SK-N-SH (cell line): ENCODE data around the gene SORCS3. TPM values are rescaled to one million over a fixed set of nuclear protein-coding genes. Genes with fewer than 3 reads are reported as not detected.

Experiments used
- CTCF ChIA-PET: fragments of 300-600, 350-600 bp; formaldehyde crosslinking; extraction: SDS; loops from one replicate; lab custom pipeline; 2021; lab: Yijun Ruan, JAX
- POLR2A ChIA-PET: fragments of 350-600 bp; sonication (Branson Sonifier 250); formaldehyde crosslinking; extraction: SDS; loops from one replicate; lab custom pipeline; 2020; ENCODE audit warnings: antibody characterized with exemption, inconsistent platforms; lab: Yijun Ruan, JAX
- DNase-seq: peaks from one replicate; pipeline ENCODE4 v3.0.0; 2012
- H2AFZ ChIP-seq: fragments of 200-600 bp; sonication (generic); 2 replicates; pipeline ENCODE4 v1.8.1; 2016; ENCODE audit warnings: antibody characterized with exemption, mild to moderate bottlenecking, low read depth
- H3F3A ChIP-seq: fragments of 200-600 bp; sonication (generic); replicated peaks from 2 replicates; pipeline ENCODE3; 2016; ENCODE audit warnings: antibody characterized with exemption, mild to moderate bottlenecking; ENCODE audit not compliant: insufficient read depth
- H3K27ac ChIP-seq, 2 experiments: fragments of 200-500 bp in 1 of 2; fragments of 200-600 bp in 1 of 2; sonication (Bioruptor generic) in 1 of 2; sonication (generic), shearing (Covaris generic) in 1 of 2; 2 replicates each; pipeline versions ENCODE4 v1.5.1 to v1.6.1; 2014 to 2016; ENCODE audit warnings: low read depth in 2 of 2, inconsistent platforms in 1 of 2, low read length in 1 of 2, mild to moderate bottlenecking in 1 of 2, mixed read lengths in 1 of 2
- H3K27me3 ChIP-seq: fragments of 200-600 bp; sonication (generic), shearing (Covaris generic); 2 replicates; pipeline ENCODE4 v1.6.1; 2016; ENCODE audit warnings: mixed run types; ENCODE audit not compliant: insufficient read depth
- H3K36me3 ChIP-seq, 2 experiments: fragments of 200-500 bp in 1 of 2; fragments of 200-600 bp in 1 of 2; sonication (Bioruptor generic) in 1 of 2; sonication (generic) in 1 of 2; replicated peaks in 1 of 2; 2 replicates each; pipeline versions ENCODE3 to v1.5.1; 2014 to 2016; ENCODE audit warnings: low read length in 1 of 2, mild to moderate bottlenecking in 1 of 2; ENCODE audit not compliant: insufficient read depth in 2 of 2, control insufficient read depth in 1 of 2
- H3K4me1 ChIP-seq, 2 experiments: fragments of 200-500 bp in 1 of 2; fragments of 200-600 bp in 1 of 2; sonication (Bioruptor generic) in 1 of 2; sonication (generic), shearing (Covaris generic) in 1 of 2; 2 replicates each; pipeline versions ENCODE4 v1.5.1 to v1.6.1; 2014 to 2016; ENCODE audit warnings: low read depth in 1 of 2, low read length in 1 of 2, mixed run types in 1 of 2; ENCODE audit not compliant: insufficient read depth in 2 of 2, control insufficient read depth in 1 of 2
- H3K4me2 ChIP-seq: fragments of 200-600 bp; sonication (generic), shearing (Covaris generic); 2 replicates; pipeline ENCODE4 v1.6.1; 2017; ENCODE audit warnings: mixed run types
- H3K4me3 ChIP-seq, 2 experiments: fragments of 200-500 bp in 1 of 2; fragments of 200-600 bp in 1 of 2; sonication (Bioruptor generic) in 1 of 2; sonication (generic), shearing (Covaris generic) in 1 of 2; 2 replicates each; pipeline versions ENCODE4 v1.5.1 to v1.8.1; 2014 to 2016; ENCODE audit warnings: low read depth in 2 of 2, inconsistent platforms in 1 of 2, low read length in 1 of 2, mild to moderate bottlenecking in 1 of 2, mixed read lengths in 1 of 2, moderate library complexity in 1 of 2
- H3K79me2 ChIP-seq: fragments of 200-600 bp; sonication (generic); 2 replicates; pipeline ENCODE4 v1.8.1; 2017; ENCODE audit warnings: mild to moderate bottlenecking; ENCODE audit not compliant: insufficient read depth
- H3K9ac ChIP-seq: fragments of 200-600 bp; sonication (generic); 2 replicates; pipeline ENCODE4 v1.6.1; 2017; ENCODE audit warnings: mixed run types
- H3K9me2 ChIP-seq: fragments of 200-600 bp; sonication (generic); 2 replicates; pipeline ENCODE4 v1.6.1; 2017; ENCODE audit warnings: mixed run types
- H3K9me3 ChIP-seq: fragments of 200-600 bp; sonication (generic); 2 replicates; pipeline ENCODE4 v1.6.1; 2017; ENCODE audit warnings: mixed run types, mild to moderate bottlenecking, moderate library complexity
- H4K20me1 ChIP-seq: fragments of 200-600 bp; sonication (generic); 2 replicates; pipeline ENCODE4 v1.6.1; 2017; ENCODE audit warnings: mild to moderate bottlenecking, mixed run types; ENCODE audit not compliant: insufficient read depth
- CHD2 ChIP-seq: fragments of 150-350 bp; IDR thresholded peaks from 2 replicates; pipeline ENCODE4 v1.6.1; 2018; ENCODE audit warnings: low read length; ENCODE audit not compliant: partially characterized antibody
- EP300 ChIP-seq, 2 experiments: IDR thresholded peaks; 2 replicates each; pipeline versions ENCODE4 v1.4.0 to v1.6.1; 2012; ENCODE audit warnings: borderline replicate concordance in 1 of 2, low read depth in 1 of 2, low read length in 1 of 2
- FOSL2 ChIP-seq: IDR thresholded peaks from 2 replicates; pipeline ENCODE4 v1.4.0; 2012; ENCODE audit warnings: low read depth, mild to moderate bottlenecking, moderate library complexity, borderline replicate concordance
- GABPA ChIP-seq: IDR thresholded peaks from 2 replicates; pipeline ENCODE4 v1.4.0; 2012; ENCODE audit warnings: low read depth, mild to moderate bottlenecking
- MEF2A ChIP-seq: IDR thresholded peaks from 2 replicates; pipeline ENCODE4 v1.4.0; 2012; ENCODE audit warnings: low read depth, borderline replicate concordance
- MXI1 ChIP-seq: IDR thresholded peaks from 2 replicates; pipeline ENCODE4 v1.6.1; 2012; ENCODE audit warnings: mild to moderate bottlenecking, low read depth, low read length, improper control_type of control experiment
- NFIC ChIP-seq: IDR thresholded peaks from 2 replicates; pipeline ENCODE4 v1.4.0; 2012; ENCODE audit warnings: borderline replicate concordance
- RXRA ChIP-seq: IDR thresholded peaks from 2 replicates; pipeline ENCODE4 v1.4.0; 2012; ENCODE audit warnings: low read depth, mild to moderate bottlenecking, borderline replicate concordance
- SIN3A ChIP-seq: IDR thresholded peaks from 2 replicates; pipeline ENCODE4 v1.6.1; 2012; ENCODE audit warnings: low read depth, mild to moderate bottlenecking, low read length, moderate library complexity, borderline replicate concordance
- TAF1 ChIP-seq: IDR thresholded peaks from 2 replicates; pipeline ENCODE4 v1.6.1; 2012; ENCODE audit warnings: low read depth, mild to moderate bottlenecking, low read length, moderate library complexity, borderline replicate concordance
- TEAD4 ChIP-seq: IDR thresholded peaks from 2 replicates; pipeline ENCODE4 v1.4.0; 2012; ENCODE audit warnings: mild to moderate bottlenecking, borderline replicate concordance; ENCODE audit not compliant: insufficient read depth
- WGBS: methylation state at CpG from one replicate; pipeline ENCODE4 v1.1.6; 2017; ENCODE audit warnings: low lambda C conversion rate; 5-methylcytosine and 5-hydroxymethylcytosine counted together
- polyA plus RNA-seq, 3 experiments: library from polyadenylated mRNA; depleted of rRNA; stranded (reverse); fragments of >200 nt; gene quantifications; 2 replicates each; pipeline ENCODE4 v1.2.3, GENCODE V29; 2012
- TF ChIP-seq, protein P1 (sequence below): fragments of 150-350 bp; IDR thresholded peaks from 2 replicates; pipeline ENCODE4 v1.6.1; 2017; ENCODE audit warnings: antibody characterized with exemption, low read length, low read depth, borderline replicate concordance
- TF ChIP-seq, protein P2 (sequence below): IDR thresholded peaks from 2 replicates; pipeline ENCODE4 v1.4.0; 2012; ENCODE audit warnings: low read depth, borderline replicate concordance
- TF ChIP-seq, protein P3 (sequence below): IDR thresholded peaks from 2 replicates; pipeline ENCODE4 v1.4.0; 2012; ENCODE audit warnings: low read depth
- TF ChIP-seq, protein P4 (sequence below): fragments of 200-600 bp; sonication (generic); IDR thresholded peaks from 2 replicates; pipeline ENCODE4 v1.6.1; 2017; ENCODE audit warnings: antibody characterized with exemption, mild to moderate bottlenecking, moderate library complexity
- TF ChIP-seq, protein P5 (sequence below): IDR thresholded peaks from 2 replicates; pipeline ENCODE4 v1.6.1; 2012; ENCODE audit warnings: mild to moderate bottlenecking, low read depth, low read length, moderate library complexity
- TF ChIP-seq, protein P6 (sequence below): IDR thresholded peaks from 2 replicates; pipeline ENCODE4; 2012

The SORCS3 gene
- polyA plus RNA-seq, 1 of the 3 experiments (the other 2 are of a cell fraction): not detected

DNA sequence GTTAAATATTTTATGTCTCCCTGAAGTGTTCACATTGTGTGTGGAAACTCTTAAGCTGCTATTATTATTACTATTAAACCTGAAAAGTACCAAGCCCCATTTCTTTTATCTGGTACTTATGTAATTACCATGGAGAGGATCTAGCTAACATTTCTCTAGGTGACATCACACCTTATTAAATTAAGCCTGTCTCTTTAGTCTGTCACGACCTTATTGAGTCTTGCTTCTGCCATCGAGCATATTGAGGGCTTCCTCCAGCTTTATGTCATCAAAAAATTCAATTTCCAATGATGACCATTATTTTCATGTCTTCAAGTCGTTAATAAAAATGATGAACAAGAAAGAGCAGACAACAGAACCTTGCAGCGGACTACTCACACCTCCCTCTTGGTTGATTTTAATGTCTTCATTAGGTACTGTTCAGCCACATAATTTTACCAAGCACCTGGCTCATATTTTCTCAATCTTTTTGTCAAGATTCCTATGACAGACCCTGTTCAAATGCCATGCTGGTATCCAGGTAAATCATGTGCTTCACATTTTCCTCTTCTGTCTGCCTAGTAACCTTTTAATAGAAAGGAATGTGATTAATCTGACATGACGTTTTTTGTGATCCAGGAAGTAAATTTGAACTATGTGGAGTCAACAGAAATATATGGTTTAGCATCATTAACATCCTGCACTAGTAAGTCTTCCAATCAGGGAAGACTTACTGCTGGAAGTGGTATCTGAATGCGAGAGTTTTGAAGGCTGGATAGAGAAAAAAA lies 556.7 kb downstream of the SORCS3 start:
- Histone ChIP-seq H2AFZ (no peak overlapping the region), H3K9ac (no peak overlapping the region), H3K27me3 (no peaks in the 10 kb centered on the region), H3K36me3 (no peaks in the 10 kb centered on the region), H3K4me1 (no peaks in the 10 kb centered on the region)
- TF ChIP-seq GABPA: no peak
- TF ChIP-seq, protein P1, sequence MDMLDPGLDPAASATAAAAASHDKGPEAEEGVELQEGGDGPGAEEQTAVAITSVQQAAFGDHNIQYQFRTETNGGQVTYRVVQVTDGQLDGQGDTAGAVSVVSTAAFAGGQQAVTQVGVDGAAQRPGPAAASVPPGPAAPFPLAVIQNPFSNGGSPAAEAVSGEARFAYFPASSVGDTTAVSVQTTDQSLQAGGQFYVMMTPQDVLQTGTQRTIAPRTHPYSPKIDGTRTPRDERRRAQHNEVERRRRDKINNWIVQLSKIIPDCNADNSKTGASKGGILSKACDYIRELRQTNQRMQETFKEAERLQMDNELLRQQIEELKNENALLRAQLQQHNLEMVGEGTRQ: no peak
- TF ChIP-seq, protein P2, sequence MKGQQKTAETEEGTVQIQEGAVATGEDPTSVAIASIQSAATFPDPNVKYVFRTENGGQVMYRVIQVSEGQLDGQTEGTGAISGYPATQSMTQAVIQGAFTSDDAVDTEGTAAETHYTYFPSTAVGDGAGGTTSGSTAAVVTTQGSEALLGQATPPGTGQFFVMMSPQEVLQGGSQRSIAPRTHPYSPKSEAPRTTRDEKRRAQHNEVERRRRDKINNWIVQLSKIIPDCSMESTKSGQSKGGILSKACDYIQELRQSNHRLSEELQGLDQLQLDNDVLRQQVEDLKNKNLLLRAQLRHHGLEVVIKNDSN: no peak
- no peak for TF ChIP-seq RXRA
- TF ChIP-seq, protein P3, sequence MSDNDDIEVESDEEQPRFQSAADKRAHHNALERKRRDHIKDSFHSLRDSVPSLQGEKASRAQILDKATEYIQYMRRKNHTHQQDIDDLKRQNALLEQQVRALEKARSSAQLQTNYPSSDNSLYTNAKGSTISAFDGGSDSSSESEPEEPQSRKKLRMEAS: no peak
- no peak for TF ChIP-seq MXI1
- no peak for TF ChIP-seq TAF1
- TF ChIP-seq, protein P4, sequence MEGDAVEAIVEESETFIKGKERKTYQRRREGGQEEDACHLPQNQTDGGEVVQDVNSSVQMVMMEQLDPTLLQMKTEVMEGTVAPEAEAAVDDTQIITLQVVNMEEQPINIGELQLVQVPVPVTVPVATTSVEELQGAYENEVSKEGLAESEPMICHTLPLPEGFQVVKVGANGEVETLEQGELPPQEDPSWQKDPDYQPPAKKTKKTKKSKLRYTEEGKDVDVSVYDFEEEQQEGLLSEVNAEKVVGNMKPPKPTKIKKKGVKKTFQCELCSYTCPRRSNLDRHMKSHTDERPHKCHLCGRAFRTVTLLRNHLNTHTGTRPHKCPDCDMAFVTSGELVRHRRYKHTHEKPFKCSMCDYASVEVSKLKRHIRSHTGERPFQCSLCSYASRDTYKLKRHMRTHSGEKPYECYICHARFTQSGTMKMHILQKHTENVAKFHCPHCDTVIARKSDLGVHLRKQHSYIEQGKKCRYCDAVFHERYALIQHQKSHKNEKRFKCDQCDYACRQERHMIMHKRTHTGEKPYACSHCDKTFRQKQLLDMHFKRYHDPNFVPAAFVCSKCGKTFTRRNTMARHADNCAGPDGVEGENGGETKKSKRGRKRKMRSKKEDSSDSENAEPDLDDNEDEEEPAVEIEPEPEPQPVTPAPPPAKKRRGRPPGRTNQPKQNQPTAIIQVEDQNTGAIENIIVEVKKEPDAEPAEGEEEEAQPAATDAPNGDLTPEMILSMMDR: no peak
- TF ChIP-seq MEF2A: no peak
- TF ChIP-seq, all 33 proteins: peak for 0
- Histone ChIP-seq H3K9me2 (no peaks in the 10 kb centered on the region), H3F3A (no peaks in the 10 kb centered on the region), H3K79me2 (no peaks in the 10 kb centered on the region), H3K27ac (no peak overlapping the region), H4K20me1 (no peaks in the 10 kb centered on the region), H3K9me3 (no peaks in the 10 kb centered on the region), H3K4me3 (no peak overlapping the region), H3K4me2 (no peak overlapping the region)
- no peak for DNase-seq
- CTCF ChIA-PET: no interaction called here
- POLR2A ChIA-PET: no interaction called here
- WGBS: 4% methylated on average over 6 of the region's 6 CpGs

DNA sequence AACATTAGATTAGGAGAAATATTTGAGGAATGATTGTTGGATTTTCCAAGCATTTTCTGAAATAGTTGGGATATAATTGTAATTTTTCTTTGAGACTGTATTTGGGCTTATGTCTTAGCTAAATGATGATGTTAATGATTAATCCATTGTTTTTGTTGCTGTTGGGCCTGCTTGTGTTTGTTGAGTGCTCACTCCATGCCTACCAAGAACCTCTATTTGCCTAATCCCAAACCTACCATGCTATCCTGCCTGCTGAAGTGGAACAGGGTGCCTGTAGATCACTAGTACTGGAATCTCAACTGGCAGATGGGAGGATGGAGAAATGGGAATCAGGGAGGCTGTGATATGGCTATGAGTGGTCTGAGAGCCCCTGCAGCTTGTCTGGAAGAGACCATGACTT lies 565.5 kb downstream of the SORCS3 start:
- Histone ChIP-seq H2AFZ (no peak overlapping the region), H3K79me2 (no peaks in the 10 kb centered on the region), H3F3A (no peaks in the 10 kb centered on the region), H3K4me1 (no peaks in the 10 kb centered on the region), H3K27ac (no peak overlapping the region), H3K36me3 (no peaks in the 10 kb centered on the region), H3K9ac (no peak overlapping the region), H3K9me3 (no peaks in the 10 kb centered on the region), H4K20me1 (no peaks in the 10 kb centered on the region), H3K27me3 (no peaks in the 10 kb centered on the region), H3K4me3 (no peak overlapping the region), H3K4me2 (no peak overlapping the region), H3K9me2 (no peaks in the 10 kb centered on the region)
- POLR2A ChIA-PET: no interaction called here
- CTCF ChIA-PET: no interaction called here
- DNase-seq: no peak
- TF ChIP-seq, protein P5, sequence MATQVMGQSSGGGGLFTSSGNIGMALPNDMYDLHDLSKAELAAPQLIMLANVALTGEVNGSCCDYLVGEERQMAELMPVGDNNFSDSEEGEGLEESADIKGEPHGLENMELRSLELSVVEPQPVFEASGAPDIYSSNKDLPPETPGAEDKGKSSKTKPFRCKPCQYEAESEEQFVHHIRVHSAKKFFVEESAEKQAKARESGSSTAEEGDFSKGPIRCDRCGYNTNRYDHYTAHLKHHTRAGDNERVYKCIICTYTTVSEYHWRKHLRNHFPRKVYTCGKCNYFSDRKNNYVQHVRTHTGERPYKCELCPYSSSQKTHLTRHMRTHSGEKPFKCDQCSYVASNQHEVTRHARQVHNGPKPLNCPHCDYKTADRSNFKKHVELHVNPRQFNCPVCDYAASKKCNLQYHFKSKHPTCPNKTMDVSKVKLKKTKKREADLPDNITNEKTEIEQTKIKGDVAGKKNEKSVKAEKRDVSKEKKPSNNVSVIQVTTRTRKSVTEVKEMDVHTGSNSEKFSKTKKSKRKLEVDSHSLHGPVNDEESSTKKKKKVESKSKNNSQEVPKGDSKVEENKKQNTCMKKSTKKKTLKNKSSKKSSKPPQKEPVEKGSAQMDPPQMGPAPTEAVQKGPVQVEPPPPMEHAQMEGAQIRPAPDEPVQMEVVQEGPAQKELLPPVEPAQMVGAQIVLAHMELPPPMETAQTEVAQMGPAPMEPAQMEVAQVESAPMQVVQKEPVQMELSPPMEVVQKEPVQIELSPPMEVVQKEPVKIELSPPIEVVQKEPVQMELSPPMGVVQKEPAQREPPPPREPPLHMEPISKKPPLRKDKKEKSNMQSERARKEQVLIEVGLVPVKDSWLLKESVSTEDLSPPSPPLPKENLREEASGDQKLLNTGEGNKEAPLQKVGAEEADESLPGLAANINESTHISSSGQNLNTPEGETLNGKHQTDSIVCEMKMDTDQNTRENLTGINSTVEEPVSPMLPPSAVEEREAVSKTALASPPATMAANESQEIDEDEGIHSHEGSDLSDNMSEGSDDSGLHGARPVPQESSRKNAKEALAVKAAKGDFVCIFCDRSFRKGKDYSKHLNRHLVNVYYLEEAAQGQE: no peak
- TF ChIP-seq FOSL2 (no peak), EP300 (IDR thresholded peaks at IDR 0.05; ENCODE audit: borderline replicate concordance in 1 of 2, low read depth in 1 of 2, low read length in 1 of 2) (no peak), SIN3A (no peak), NFIC (no peak), TEAD4 (no peak), GABPA (no peak), CHD2 (no peak)
- TF ChIP-seq, protein P2: no peak
- TF ChIP-seq, protein P6, sequence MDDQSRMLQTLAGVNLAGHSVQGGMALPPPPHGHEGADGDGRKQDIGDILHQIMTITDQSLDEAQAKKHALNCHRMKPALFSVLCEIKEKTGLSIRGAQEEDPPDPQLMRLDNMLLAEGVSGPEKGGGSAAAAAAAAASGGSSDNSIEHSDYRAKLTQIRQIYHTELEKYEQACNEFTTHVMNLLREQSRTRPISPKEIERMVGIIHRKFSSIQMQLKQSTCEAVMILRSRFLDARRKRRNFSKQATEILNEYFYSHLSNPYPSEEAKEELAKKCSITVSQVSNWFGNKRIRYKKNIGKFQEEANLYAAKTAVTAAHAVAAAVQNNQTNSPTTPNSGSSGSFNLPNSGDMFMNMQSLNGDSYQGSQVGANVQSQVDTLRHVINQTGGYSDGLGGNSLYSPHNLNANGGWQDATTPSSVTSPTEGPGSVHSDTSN: no peak
